GM12878 (cell line): ENCODE measurements around the gene ZSCAN32. TPM values are rescaled to one million over a fixed set of nuclear protein-coding genes. Genes with fewer than 3 reads are reported as not detected.

ENCODE experiments used
- BRCA1 ChIP-seq: IDR thresholded peaks from 2 replicates; pipeline ENCODE4 v1.6.1; 2011; ENCODE audit warnings: low read depth, low read length, improper control_type of control experiment
- EP300 ChIP-seq, 2 experiments: fragments of 150-350 bp in 1 of 2; IDR thresholded peaks; 2 replicates each; pipeline ENCODE4 v1.6.1; 2011 to 2012; ENCODE audit warnings: low read depth in 2 of 2, low read length in 2 of 2, borderline replicate concordance in 1 of 2, improper control_type of control experiment in 1 of 2, inconsistent platforms in 1 of 2; ENCODE audit not compliant: control insufficient read depth in 1 of 2
- HDAC6 ChIP-seq: fragments of 200-600 bp; sonication (generic); IDR thresholded peaks from one replicate; pipeline ENCODE4 v1.8.0; 2017; ENCODE audit warnings: antibody characterized with exemption; ENCODE audit not compliant: unreplicated experiment
- IRF4 ChIP-seq: IDR thresholded peaks from 2 replicates; pipeline ENCODE4 v1.6.1; 2011; ENCODE audit warnings: low read depth, low read length
- MEF2A ChIP-seq: IDR thresholded peaks from 2 replicates; pipeline ENCODE4 v1.6.1; 2011; ENCODE audit warnings: low read depth, mild to moderate bottlenecking, low read length, moderate library complexity; ENCODE audit not compliant: insufficient read depth
- MTA3 ChIP-seq: IDR thresholded peaks from 2 replicates; pipeline ENCODE4 v1.6.1; 2012; ENCODE audit warnings: low read length, inconsistent platforms, borderline replicate concordance
- NBN ChIP-seq: fragments of 450-650 bp; IDR thresholded peaks from 2 replicates; pipeline ENCODE4 v1.6.1; 2016
- NFXL1 ChIP-seq: fragments of 450-650 bp; IDR thresholded peaks from 2 replicates; pipeline ENCODE4 v1.6.1; 2017; ENCODE audit warnings: antibody characterized with exemption, mild to moderate bottlenecking, borderline replicate concordance
- SMAD5 ChIP-seq: IDR thresholded peaks from 2 replicates; pipeline ENCODE4 v1.6.1; 2016; ENCODE audit warnings: antibody characterized with exemption, low read depth
- SREBF1 ChIP-seq: IDR thresholded peaks from 2 replicates; pipeline ENCODE4 v1.6.1; 2012; ENCODE audit warnings: mild to moderate bottlenecking, low read length
- SREBF2 ChIP-seq: IDR thresholded peaks from 2 replicates; pipeline ENCODE4 v1.6.1; 2012; ENCODE audit warnings: mild to moderate bottlenecking, low read length
- SUPT20H ChIP-seq: IDR thresholded peaks from 2 replicates; pipeline ENCODE4 v1.6.1; 2011; ENCODE audit warnings: low read depth, mild to moderate bottlenecking, low read length, moderate library complexity, borderline replicate concordance; ENCODE audit not compliant: control insufficient read depth
- TCF12 ChIP-seq: IDR thresholded peaks from 2 replicates; pipeline ENCODE4 v1.6.1; 2011; ENCODE audit warnings: low read depth, mild to moderate bottlenecking, low read length
- YBX1 ChIP-seq: fragments of 450-650 bp; IDR thresholded peaks from 2 replicates; pipeline ENCODE4 v1.6.1; 2016; ENCODE audit warnings: antibody characterized with exemption
- YY1 ChIP-seq: IDR thresholded peaks from 2 replicates; pipeline ENCODE4 v1.6.1; 2011; ENCODE audit warnings: low read depth, mild to moderate bottlenecking, low read length
- ZBED1 ChIP-seq: IDR thresholded peaks from 2 replicates; pipeline ENCODE4 v1.6.1; 2016; ENCODE audit warnings: borderline replicate concordance
- ZNF24 ChIP-seq: fragments of 450-650 bp; IDR thresholded peaks from 2 replicates; pipeline ENCODE4 v1.6.1; 2017; ENCODE audit warnings: antibody characterized with exemption, mild to moderate bottlenecking
- ZNF274 ChIP-seq: IDR thresholded peaks from one replicate; pipeline ENCODE4 v1.8.0; 2011; ENCODE audit not compliant: insufficient read length, insufficient read depth
- polyA plus RNA-seq, 11 experiments: library from polyadenylated mRNA; depleted of rRNA in 4 of 11; unstranded in 6 of 11; stranded (reverse) in 5 of 11; fragments of >200 nt; fragmentation: Nextera tagmentation in 4 of 11; fragmentation: Illumina TruSeq in 1 of 11; extraction: Ambion mirVana in 4 of 11; extraction: Trizol in 1 of 11; gene quantifications; 1 replicate in 1 of 11; 2 replicates in 10 of 11; pipeline versions ENCODE4 v1.2.1 to v1.2.3, GENCODE V29; 2011 to 2016; ENCODE audit warnings: inconsistent platforms in 2 of 11, missing spikeins in 2 of 11, low read depth in 1 of 11
- total RNA-seq, 4 experiments: library from RNA; depleted of rRNA in 3 of 4; stranded (reverse); fragments of >200 nt in 3 of 4; fragmentation: Illumina TruSeq in 1 of 4; extraction: Trizol in 1 of 4; gene quantifications; 2 replicates each; pipeline versions ENCODE4 v1.2.1 to v1.2.3, GENCODE V29; 2013 to 2021
- TF ChIP-seq, protein P1 (sequence below): fragments of 450-650 bp; IDR thresholded peaks from 2 replicates; pipeline ENCODE4 v1.6.1; 2017; ENCODE audit warnings: antibody characterized with exemption, mild to moderate bottlenecking, moderate library complexity
- TF ChIP-seq, protein P2 (sequence below): fragments of 450-650 bp; IDR thresholded peaks from 2 replicates; pipeline ENCODE4 v1.6.1; 2016; ENCODE audit warnings: mild to moderate bottlenecking, moderate library complexity, borderline replicate concordance
- TF ChIP-seq, protein P3 (sequence below): fragments of 450-650 bp; formaldehyde crosslinking; IDR thresholded peaks from 2 replicates; pipeline ENCODE4 v1.4.0; 2022; ENCODE audit warnings: mild to moderate bottlenecking, moderate library complexity

ZSCAN32 gene
- total and polyA plus RNA-seq, 10 of the 15 experiments (the other 5 are each of a cell fraction or from before 2014, with no cell fraction given): 9.6 to 23.8 (median 15.5) TPM

DNA sequence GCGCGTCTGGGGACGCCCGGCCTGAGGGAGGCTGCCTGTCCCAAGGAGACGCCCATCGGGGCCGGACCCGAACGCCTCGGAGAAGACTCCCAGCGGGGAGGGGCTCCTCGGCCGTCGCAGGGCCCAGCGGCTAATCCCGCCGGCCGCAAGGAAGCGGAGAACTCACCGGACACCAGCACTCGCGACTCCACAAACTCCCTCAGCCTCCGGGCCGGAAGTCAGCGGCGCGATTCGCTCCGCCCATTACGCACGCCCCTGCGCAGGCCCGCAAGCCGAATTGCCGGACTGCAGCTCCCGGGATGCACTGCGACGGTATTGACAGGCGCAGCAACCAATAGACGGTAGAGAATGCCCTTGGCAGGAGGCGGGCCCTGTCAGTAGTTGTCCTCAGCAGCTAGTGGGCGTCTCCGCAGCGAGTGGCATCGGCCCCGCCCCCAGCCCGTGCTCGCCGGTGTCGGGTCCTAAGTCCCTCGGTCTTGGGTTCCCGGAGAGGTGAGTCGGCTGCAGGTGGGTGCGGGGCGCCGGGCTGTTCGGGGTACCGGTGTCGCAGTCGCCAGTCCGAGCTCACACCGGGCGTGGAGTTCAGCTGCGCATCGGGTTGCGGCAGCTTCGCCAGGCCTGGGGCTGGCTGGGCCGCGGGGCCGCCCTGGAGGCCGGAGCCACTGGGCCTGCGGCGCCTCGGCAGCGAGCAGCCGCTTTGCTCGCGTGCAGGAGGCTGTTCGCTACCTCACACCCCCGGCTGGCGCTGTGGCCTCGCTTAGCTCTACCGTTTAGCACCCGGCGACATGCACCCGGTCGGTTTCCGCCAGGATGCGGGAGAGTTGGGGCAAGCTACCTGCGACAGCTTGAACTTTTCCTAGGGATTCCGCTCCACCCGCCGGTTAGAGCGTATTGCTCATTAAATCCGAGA is at the start of gene ZSCAN32, which contains the start of gene ZNF174 (continued):
- TF ChIP-seq NBN (peak; percentile 28; the same call in 1 of the 2 replicates), BRCA1 (no peak), YY1 (peak; percentile 62), SREBF2 (no peak), SMAD5 (peak; percentile 64; the same call in 1 of the 2 replicates), SUPT20H (no peak), ZNF24 (peak; percentile 69; the same call in 1 of the 2 replicates), HDAC6 (no peak), IRF4 (no peak), EP300 (IDR thresholded peaks at IDR 0.05; ENCODE audit: borderline replicate concordance in 1 of 2, control insufficient read depth in 1 of 2, low read depth in 2 of 2, low read length in 2 of 2) (no peak), NFXL1 (no peak; the same call in 1 of the 2 replicates), SREBF1 (no peak), MEF2A (no peak), MTA3 (no peak), TCF12 (no peak), YBX1 (no peak), ZNF274 (no peak), ZBED1 (no peak)
- TF ChIP-seq, protein P1, sequence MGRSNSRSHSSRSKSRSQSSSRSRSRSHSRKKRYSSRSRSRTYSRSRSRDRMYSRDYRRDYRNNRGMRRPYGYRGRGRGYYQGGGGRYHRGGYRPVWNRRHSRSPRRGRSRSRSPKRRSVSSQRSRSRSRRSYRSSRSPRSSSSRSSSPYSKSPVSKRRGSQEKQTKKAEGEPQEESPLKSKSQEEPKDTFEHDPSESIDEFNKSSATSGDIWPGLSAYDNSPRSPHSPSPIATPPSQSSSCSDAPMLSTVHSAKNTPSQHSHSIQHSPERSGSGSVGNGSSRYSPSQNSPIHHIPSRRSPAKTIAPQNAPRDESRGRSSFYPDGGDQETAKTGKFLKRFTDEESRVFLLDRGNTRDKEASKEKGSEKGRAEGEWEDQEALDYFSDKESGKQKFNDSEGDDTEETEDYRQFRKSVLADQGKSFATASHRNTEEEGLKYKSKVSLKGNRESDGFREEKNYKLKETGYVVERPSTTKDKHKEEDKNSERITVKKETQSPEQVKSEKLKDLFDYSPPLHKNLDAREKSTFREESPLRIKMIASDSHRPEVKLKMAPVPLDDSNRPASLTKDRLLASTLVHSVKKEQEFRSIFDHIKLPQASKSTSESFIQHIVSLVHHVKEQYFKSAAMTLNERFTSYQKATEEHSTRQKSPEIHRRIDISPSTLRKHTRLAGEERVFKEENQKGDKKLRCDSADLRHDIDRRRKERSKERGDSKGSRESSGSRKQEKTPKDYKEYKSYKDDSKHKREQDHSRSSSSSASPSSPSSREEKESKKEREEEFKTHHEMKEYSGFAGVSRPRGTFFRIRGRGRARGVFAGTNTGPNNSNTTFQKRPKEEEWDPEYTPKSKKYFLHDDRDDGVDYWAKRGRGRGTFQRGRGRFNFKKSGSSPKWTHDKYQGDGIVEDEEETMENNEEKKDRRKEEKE: no peak
- TF ChIP-seq, protein P2, sequence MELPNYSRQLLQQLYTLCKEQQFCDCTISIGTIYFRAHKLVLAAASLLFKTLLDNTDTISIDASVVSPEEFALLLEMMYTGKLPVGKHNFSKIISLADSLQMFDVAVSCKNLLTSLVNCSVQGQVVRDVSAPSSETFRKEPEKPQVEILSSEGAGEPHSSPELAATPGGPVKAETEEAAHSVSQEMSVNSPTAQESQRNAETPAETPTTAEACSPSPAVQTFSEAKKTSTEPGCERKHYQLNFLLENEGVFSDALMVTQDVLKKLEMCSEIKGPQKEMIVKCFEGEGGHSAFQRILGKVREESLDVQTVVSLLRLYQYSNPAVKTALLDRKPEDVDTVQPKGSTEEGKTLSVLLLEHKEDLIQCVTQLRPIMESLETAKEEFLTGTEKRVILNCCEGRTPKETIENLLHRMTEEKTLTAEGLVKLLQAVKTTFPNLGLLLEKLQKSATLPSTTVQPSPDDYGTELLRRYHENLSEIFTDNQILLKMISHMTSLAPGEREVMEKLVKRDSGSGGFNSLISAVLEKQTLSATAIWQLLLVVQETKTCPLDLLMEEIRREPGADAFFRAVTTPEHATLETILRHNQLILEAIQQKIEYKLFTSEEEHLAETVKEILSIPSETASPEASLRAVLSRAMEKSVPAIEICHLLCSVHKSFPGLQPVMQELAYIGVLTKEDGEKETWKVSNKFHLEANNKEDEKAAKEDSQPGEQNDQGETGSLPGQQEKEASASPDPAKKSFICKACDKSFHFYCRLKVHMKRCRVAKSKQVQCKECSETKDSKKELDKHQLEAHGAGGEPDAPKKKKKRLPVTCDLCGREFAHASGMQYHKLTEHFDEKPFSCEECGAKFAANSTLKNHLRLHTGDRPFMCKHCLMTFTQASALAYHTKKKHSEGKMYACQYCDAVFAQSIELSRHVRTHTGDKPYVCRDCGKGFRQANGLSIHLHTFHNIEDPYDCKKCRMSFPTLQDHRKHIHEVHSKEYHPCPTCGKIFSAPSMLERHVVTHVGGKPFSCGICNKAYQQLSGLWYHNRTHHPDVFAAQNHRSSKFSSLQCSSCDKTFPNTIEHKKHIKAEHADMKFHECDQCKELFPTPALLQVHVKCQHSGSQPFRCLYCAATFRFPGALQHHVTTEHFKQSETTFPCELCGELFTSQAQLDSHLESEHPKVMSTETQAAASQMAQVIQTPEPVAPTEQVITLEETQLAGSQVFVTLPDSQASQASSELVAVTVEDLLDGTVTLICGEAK: peak; percentile 82
- TF ChIP-seq, protein P3, sequence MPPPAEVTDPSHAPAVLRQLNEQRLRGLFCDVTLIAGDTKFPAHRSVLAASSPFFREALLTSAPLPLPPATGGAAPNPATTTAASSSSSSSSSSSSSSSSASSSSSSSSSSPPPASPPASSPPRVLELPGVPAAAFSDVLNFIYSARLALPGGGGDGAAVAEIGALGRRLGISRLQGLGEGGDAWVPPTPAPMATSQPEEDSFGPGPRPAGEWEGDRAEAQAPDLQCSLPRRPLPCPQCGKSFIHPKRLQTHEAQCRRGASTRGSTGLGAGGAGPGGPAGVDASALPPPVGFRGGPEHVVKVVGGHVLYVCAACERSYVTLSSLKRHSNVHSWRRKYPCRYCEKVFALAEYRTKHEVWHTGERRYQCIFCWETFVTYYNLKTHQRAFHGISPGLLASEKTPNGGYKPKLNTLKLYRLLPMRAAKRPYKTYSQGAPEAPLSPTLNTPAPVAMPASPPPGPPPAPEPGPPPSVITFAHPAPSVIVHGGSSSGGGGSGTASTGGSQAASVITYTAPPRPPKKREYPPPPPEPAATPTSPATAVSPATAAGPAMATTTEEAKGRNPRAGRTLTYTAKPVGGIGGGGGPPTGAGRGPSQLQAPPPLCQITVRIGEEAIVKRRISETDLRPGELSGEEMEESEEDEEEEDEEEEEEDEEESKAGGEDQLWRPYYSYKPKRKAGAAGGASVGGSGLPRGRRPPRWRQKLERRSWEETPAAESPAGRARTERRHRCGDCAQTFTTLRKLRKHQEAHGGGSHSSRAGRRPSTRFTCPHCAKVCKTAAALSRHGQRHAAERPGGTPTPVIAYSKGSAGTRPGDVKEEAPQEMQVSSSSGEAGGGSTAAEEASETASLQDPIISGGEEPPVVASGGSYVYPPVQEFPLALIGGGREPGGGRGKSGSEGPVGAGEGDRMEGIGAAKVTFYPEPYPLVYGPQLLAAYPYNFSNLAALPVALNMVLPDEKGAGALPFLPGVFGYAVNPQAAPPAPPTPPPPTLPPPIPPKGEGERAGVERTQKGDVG: no peak
